HG03039 (cell line): Measurements from ENCODE around the gene SORL1.
A peak's percentile ranks its signal among the peaks of the same experiment; 100 is the strongest.

Experiments
- ATAC-seq: cut with Tn5 transposase; IDR thresholded peaks from one replicate; pipeline ENCODE4 v1.9.1; 2021; ENCODE audit warnings: mild to moderate bottlenecking, moderate library complexity; ENCODE audit not compliant: unreplicated experiment

SORL1 gene

DNA sequence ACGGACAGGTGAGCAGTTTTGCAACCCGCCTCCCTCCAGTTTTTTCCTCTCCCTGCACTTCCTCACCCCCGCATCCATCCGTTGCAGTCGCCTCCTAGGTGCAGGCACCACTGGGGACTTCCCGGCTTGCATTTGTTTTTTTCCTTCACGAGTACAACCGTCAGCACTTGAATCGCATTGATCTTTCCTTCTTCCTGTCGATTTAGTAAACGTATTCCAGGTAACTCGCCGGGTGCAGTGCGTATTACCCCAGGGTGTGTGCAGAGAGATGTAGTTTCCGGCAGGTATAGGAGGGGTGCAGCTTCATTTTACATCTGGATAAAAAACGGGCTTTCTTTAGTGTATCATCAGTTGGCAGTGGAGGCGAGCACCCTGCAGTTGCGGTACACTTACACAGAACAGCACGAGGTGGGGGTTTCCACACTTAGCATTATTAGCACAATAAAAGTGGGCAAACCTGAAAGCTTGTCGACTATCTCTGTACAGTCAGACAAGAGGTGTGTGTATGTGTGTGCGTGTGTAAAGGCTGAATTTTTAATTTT is 566 bp downstream of the SORL1 start, which contains the start of gene SORL1-AS1:
SORL1-AS1 (minus strand) TSS at position 359 of the 542 bp plus-strand sequence.
- peak; percentile 14 for ATAC-seq

DNA sequence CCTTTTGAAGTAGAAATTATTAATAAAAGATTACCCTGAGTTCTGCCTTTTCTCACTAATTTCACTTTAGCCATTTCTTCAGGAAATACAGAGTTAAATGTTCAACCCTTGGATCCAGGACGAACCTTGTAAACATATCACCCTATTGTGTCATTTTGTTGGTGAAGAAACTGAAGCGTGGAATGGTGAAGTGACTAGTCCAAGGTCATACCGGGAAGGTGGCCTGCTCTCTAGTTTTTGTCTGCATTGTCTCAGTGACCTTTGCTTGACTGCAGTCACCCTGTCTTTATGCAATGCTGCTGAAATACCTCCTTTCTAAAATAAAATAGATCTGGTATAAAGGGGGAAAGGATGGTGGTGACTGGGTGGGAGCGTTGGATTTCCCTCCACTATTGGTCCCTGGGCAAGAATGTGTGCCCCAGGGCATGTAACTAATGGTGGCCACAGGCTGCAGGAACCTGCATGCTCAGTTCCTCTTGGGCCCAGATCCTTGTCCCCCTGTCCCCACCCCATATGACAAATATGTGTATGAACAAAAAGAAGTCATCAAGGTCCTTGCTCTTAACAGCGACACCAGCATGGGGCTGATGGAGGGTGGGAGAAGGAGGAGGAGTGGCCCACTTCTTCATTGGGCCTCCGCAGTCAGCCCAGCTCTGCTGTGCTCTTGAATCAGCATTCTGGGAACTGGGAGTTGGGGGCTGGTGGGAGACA is 1.6 kb downstream of the SORL1 start:
- no peak for ATAC-seq

DNA sequence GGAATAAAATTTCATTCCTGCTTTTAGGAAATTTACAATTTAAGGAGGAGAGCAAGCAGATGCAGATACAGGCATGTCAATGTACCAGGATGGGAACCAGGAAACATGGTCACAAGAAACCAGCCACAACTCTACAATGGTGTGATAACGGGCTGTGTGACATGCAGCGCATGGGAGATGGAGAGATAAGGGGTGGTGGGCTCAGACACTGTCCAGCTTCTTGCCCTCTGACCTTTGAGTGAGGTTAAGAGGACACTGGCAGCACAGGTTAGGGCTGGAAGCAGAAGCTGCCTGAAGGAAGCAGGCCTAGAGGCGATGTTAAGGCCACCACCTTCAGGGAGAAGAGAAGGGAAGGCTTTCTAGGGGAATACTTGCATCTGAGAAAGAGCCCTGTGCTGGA is 3.0 kb downstream of the SORL1 start:
- no peak for ATAC-seq

DNA sequence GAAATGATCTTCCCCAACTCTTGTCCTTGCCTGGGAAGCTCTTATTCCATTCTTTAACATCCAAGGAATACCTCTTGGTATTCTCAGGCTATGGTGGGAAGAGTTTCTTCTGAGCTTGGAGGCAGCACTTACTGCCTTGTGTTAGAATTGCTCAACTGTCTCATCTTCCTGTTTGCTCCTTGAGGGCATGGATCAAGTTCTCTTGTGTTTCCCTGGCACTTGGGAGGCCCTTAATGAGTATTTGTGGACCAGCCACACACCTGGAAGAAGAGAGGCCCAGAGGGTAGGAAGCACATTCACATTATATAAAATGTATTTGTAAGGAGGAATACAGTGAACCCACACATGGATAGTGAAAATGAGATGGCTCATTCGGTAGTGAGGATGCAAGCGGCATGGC is 4.0 kb downstream of the SORL1 start:
- no peak for ATAC-seq

DNA sequence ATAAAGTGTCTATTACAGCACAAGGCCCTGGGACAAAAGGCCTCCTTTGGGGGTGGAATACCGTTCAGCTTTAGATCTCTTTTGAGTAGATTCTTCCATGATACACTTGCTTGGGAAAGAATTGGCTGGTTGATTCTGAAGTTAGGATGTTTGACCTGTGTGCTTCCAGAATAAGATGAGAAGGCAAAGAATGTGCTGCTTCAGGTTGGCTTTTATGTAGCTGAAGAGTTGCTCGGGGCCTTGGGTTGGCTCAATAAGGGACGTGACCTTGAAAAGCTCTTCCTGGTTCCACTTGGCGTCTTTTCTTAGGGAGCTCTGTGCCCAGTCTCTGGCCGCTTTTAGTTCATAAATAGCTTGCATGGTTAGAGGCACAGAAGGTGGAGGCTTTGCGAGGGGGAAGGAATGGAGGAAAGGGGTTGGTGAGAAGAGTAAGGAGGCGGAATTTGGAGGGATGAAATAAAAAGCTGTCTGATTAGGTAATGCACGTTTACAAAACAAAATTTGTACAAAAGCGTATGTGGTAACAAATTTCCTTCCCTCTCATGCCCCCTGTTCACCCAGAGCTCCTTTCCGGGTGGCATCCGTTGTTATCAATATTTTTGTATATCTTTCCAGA is 4.8 kb downstream of the SORL1 start:
- no peak for ATAC-seq

DNA sequence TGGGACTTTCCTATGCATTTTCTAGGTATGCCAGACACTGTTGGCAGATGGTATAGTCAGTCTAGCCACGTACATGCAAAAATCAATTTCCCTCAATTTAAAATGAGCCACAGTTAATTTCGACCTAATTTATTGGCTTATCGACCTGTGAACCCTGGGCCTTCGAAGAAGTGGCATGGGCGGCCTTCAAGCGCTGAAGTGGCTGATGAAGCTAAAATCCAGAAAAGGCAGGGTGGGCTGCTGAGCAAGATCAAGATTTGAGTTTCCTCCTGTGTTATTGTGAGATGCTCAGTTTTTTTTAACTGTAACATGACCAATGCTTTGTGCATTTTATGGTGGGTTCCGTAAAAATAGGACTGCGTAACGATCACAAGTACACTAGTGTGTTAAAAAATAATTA is 6.4 kb downstream of the SORL1 start:
- ATAC-seq = no peak

DNA sequence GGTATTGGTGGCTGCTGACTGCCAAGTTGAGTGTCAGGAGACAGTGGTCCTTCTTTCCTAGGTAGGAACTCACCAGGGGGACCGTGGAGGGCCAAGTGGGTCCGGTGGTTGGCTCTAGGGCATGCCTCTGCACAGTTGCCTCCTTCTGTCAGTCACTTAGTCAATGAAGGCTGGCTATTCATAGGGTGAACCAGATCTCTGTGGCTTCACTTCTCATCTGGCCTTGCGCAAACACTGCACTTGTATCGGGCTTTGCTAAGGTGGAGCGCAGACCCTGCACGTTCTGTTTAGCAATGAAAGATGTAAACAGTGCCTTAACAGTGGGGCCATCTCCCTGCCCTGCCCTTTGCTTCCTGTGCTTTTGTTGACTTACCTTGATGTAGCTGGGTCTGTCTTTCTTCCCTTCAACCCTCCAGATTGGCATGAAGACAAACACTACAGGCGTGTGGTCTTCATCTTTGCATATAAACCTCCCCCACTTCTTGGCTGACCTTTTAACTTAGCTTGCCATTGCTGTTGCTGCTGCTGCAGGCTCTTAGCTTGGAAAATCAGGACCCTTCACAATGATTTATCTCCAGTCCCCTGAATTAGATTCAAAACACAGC is 7.4 kb downstream of the SORL1 start:
- ATAC-seq = no peak

DNA sequence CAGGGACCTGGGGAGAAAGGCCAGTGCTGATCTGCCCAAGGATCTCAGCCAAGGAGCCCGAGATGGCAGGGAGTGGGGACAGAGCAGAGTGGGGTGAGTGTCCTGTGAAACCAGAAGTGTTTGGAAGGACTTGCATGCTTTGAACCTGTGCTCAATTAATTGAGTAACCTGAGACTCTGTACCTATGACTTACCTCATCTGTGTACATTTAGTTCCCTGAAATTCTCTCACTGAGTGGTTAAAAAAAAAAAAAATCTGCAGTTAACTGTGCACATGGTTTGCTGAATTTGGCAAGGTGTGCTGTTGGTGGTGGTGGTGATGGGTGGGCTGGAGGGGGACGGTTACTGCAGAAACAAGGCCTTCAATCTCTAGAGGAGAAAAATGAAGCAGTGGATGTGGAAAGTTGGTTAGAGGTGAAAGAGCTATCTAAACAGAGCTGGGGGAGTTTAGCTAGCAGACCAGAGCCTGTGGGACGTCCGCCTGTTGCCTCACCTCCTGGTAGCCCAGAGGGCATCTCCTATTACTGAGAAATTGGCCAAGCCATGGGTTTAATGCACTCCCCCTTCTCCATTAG is 8.9 kb downstream of the SORL1 start:
- no peak for ATAC-seq

DNA sequence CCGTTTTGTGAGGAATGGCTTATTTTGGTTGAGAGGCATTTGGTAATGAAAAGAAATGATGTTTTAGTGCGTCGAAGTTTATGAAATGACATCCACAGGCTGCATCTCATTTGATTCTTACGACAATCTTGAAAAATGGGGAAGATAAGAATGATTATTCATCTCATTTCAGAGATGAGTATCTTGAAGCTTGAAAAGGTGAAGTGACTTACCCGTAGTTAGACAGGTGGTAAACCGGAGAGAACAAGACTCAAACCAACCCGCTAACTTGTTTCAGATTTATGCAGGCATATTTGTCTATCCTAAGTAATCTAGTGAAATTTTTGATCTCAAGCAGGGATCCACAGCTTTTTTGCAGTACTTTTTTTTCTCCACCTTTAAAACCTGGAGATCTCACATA is 9.7 kb downstream of the SORL1 start:
- no peak for ATAC-seq

DNA sequence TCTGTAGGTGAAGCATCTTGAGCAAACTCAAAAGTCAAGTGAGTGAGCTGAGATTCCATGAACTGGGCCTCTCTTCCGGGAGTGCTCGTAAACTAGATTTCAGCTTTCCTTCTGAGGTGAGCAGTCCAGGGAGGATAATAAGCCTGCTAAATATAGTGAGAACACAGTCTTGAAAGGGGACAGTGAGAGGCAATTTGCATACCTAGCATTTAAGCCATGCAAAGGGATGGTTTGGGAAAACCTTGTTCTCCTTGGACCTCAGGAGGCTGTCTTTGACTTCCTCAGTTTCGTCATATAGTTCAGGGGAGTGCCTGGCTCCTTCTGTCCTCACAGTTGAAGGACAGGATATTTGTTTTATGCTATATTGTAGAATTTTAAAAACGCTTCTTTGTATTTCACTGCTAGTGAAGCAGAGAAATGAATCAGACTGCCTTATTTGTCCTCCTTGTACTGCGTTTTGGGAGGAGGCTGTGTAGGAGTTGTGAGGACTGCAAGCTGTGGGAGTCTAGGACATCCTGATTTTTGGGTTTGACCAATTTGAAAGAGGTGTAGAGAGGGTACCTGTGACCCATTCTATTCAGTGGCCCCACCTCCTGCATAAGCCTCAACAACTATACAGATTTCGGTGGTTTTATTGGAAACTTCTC is 11.7 kb downstream of the SORL1 start:
- no peak for ATAC-seq

DNA sequence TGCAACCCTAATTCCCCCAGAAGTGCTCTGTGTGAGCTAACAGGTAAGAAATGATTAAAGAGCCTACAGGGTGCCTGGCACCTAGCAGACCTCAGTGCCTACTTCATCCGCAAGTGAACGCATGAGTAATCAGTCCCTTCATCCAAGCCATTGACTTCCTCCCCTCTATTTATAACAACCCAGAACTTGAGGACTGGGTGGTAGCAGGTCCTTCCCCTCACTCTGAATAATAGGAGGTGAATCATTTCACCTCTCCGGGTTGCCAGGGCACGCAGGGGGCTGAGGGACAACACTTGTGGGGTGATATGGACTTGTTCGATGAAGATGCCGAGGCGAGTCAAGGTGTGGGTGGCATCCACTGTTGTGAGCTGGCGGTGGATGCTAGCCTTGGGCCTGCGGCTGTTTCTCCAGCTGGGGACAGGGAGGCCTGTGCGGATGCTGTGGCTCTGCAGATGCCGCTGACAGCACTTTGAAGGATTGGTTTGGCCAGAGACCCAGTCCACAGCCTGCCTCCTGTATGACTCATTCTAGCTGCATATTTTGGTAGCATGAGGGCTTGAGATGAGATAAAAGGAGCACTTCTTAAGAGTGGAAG is 12.3 kb downstream of the SORL1 start:
- ATAC-seq = peak; percentile 30

DNA sequence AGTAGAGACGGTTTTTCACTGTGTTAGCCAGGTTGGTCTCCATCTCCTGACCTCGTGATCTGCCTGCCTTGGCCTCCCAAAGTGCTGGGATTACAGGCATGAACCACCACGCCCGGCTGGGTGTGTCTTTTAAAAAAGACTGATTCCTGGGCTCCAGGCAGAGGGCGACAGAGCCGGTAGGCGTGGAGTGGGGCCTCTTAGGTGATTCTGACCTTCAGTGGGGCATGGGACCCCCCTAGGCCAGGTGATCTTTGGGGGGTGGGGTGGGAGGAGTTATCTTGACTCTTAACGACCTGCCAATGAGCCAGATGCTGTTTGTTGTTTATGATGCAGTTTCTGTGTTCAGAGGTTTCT is 13.6 kb downstream of the SORL1 start:
- no peak for ATAC-seq

DNA sequence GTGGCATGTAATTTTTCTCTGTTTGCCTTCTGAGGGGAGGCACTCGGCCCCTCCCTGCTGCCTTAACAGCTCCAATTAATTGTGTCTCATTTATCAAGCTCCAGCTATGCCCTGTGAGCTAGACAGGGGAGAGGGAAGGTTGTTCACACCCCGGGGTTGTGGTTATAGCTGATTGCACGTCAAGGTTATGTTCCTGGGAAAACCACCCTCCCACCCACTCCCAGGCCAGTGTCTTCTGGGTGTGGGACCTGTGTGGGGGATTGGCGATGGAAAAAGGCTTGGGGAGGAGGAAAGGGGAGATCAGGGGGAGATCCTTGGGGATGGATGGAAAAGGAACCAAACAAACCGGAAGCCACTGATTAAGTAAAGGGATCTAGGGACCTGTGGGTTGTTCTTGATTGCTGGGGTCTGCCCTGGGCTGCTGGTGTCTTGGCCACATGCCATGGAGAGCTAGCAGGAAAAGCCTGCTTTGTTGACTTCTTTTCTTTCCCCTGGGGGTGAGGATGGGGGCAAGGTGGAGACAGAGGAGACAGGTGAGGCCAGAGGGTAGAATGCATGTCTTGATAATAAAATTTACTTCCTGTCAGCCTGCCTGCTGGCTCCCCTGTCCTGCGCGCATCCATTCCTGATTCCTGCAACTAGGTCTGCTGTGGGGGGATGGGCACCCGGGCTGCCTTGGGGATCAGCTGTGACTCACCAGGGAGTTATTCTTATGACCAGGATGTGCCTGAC is 14.1 kb downstream of the SORL1 start:
- no peak for ATAC-seq

DNA sequence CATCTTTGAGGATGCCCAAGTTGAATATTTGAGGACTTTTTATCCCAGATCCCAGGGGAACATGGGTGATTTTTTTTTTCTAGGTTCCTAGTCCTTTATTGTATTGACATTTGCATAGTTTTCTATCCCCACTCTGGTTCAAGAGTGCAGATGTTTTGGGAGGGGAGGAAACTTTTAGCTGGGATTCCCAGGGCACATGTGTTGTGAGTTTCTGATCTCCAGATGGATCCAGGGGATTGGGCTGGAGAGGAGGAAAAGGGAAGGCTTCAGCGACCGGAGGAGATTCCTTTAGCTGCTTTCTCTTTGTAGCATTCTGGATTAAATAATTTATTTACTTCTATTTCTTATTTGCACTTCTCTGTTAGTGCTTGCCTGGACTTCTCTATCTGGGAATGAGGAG is 15.4 kb downstream of the SORL1 start:
- no peak for ATAC-seq

DNA sequence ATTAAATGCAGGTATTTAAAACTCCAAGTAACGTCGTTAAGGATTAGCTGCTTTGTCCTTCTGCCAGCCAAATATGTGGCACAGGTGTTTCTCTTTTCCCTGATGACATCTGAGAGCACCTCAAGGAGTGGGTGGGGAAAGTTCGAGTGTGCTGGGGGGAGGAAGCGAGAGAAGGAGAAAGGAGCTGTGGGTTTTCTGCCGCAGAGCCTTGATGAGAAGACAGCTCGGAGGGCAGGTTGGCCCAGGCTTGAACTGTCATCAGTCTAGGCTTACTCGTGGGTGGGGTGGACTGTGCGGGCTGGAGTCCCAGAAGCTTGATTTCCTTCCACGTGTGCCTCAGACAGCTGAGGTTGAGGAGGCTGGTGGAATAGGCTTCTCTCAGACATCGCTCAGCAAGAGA is 15.9 kb downstream of the SORL1 start:
- ATAC-seq = peak; percentile 52

DNA sequence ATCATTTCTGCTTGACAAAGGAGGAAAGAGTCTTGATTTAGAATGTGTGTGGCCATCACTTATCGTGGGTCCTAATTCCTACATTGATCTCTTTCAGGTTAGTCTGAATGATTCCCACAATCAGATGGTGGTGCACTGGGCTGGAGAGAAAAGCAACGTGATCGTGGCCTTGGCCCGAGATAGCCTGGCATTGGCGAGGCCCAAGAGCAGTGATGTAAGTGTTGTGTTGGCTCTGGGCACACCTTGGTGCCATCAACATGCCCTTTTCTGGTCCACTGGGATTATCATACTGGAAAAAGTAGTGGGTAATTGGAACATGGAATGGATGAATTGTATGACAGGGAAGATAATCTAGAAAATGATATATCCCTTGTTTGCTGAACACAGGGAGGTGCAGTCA is 17.8 kb downstream of the SORL1 start:
- no peak for ATAC-seq

DNA sequence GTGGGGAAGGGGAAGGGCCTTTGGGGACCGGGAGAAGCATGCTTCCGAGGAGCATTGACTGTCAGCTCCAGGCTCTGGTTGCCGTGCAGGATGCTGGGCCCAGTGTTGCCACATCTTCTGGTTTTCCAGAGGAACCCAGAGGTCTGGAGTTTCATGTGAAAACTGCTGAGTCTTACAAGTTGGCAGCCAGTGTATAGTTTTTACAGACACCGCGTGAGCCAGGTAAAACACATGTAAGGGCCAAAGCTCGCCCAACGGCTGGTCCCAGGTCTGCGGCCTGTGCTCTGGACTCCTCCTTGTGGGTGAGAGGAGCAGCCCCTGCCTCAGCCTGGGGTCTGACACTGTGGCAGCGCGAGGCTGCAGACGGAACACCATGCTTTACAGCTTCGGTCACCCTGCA is 19.1 kb downstream of the SORL1 start:
- ATAC-seq = no peak

DNA sequence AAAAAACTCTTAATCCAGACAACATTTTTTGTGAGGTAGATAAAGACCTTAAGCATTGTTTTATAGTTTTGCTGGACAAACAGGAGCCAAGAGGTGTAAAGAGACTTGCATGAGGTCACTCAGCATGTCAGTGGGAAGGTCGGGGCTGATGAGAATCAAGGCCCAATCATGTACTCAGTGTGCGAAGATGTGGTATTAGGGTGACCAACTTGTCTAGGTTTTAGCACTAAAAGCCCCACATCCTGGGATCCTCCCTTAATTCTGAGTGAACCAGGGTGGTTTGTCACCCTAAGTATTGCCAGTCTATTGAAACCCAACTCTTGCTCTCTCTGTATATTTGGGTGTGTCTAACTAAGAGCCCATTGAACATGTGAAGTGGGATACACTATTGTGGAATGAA is 20.2 kb downstream of the SORL1 start:
- no peak for ATAC-seq

DNA sequence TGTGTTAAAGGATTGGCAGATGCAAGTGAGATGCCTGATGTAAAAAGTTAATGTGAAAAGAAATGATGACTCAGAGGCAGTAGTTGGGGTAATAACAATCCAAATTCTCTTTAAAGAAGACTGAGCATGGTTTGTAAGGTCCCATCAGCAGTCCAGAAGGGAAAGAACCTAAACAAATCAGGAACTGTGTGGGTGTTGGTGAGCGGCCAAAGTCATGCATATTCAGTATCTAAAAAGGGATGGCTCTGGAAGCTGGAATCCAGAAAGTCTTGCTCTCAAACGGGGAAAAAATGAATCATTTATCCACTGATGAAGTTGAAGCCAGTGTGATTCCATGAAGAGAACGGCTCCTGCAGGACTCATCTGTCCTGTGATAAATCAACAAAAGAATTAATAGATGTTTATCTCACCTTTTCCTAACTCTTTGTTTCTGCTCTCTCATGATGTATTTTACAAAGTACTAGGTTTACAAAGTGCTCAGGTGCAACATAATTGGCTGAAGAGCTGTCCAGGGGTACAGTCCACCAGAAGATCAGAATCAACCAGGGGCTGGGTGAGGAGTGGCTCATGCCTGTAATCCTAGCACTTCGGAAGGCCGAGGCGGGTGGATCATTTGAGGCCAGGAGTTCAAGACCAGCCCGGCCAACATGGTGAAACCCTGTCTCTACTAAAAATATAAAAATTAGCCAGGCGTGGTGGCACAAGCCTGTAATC is 21.1 kb downstream of the SORL1 start:
- no peak for ATAC-seq

DNA sequence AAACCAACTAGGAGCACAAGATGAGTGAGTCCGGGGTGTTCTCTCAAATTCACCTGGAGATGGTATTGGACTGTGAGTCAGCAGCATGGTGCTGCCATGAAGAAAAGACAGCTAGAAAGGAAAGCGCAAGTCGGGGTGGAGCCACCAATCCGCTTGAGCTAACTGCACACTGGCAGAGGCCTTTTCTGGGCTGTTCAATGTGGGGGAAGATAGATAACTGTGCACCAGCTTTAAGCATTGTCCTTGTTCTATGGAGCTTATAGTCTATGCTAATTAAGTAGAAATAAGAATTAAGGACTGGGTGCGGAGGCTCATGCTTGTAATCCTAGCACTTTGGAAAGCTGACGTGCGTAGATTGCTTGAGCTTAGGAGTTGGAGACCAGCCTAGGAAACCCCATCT is 22.6 kb downstream of the SORL1 start:
- ATAC-seq = no peak
